Fibroblast of lung (primary cell): Measurements from ENCODE around the gene PROB1. TPM values are rescaled to one million over a fixed set of nuclear protein-coding genes. Genes with fewer than 3 reads are reported as not detected.

Experiments used
- DNase-seq, 2 donors: peaks; one replicate each; pipeline versions ENCODE4 v3.0.0 to v3.0.0-alpha.2; 2010; ENCODE audit warnings: low read depth in 2 of 2
- H2AFZ ChIP-seq: 2 replicates; pipeline ENCODE4 v1.5.1; 2012; ENCODE audit warnings: low read length, control low read depth, inconsistent platforms
- H3K27ac ChIP-seq: 2 replicates; pipeline ENCODE4 v1.5.1; 2011; ENCODE audit warnings: low read length, control low read depth; ENCODE audit not compliant: insufficient read depth
- H3K27me3 ChIP-seq: 2 replicates; pipeline ENCODE4 v1.5.1; 2011; ENCODE audit warnings: mild to moderate bottlenecking, low read length; ENCODE audit not compliant: control insufficient read depth, insufficient read depth
- H3K36me3 ChIP-seq: 2 replicates; pipeline ENCODE4 v1.5.1; 2011; ENCODE audit warnings: low read length; ENCODE audit not compliant: control insufficient read depth, insufficient read depth
- H3K4me1 ChIP-seq: 2 replicates; pipeline ENCODE4 v1.5.1; 2011; ENCODE audit warnings: low read length; ENCODE audit not compliant: control insufficient read depth, insufficient read depth; ENCODE audit errors: extremely low read depth
- H3K4me2 ChIP-seq: 2 replicates; pipeline ENCODE4 v1.5.1; 2011; ENCODE audit warnings: low read length, control low read depth; ENCODE audit not compliant: insufficient read depth; ENCODE audit errors: extremely low read depth
- H3K4me3 ChIP-seq, 4 experiments: fragments of 200-600 bp in 1 of 4; sonication (generic) in 1 of 4; replicated peaks in 1 of 4; 2 replicates each; pipeline ENCODE4 v1.5.1; 2011 to 2016; ENCODE audit warnings: low read length in 4 of 4, low read depth in 3 of 4, mild to moderate bottlenecking in 3 of 4, control low read depth in 2 of 4, inconsistent platforms in 1 of 4, mixed read lengths in 1 of 4; ENCODE audit not compliant: insufficient read depth in 1 of 4; ENCODE audit errors: control extremely low read depth in 1 of 4
- H3K79me2 ChIP-seq: 2 replicates; pipeline ENCODE4 v1.5.1; 2012; ENCODE audit warnings: mild to moderate bottlenecking, low read length, inconsistent platforms; ENCODE audit not compliant: control insufficient read depth, insufficient read depth
- H3K9ac ChIP-seq: 2 replicates; pipeline ENCODE4 v1.5.1; 2011; ENCODE audit warnings: mild to moderate bottlenecking, low read length, control low read depth; ENCODE audit not compliant: insufficient read depth
- H3K9me3 ChIP-seq: 2 replicates; pipeline ENCODE4 v1.5.1; 2012; ENCODE audit warnings: low read depth, low read length; ENCODE audit not compliant: control insufficient read depth, insufficient read depth
- H4K20me1 ChIP-seq: 2 replicates; pipeline ENCODE4 v1.5.1; 2011; ENCODE audit warnings: low read length; ENCODE audit not compliant: control insufficient read depth, insufficient read depth; ENCODE audit errors: extremely low read depth
- CTCF ChIP-seq, 2 donors: IDR thresholded peaks in 1 of 2; conservative IDR thresholded peaks in 1 of 2; 1 replicate in 1 of 2; 2 replicates in 1 of 2; pipeline ENCODE4 v1.5.1; 2011 to 2012; ENCODE audit warnings: low read length in 2 of 2, control low read depth in 1 of 2, inconsistent platforms in 1 of 2, low read depth in 1 of 2, mild to moderate bottlenecking in 1 of 2
- EZH2 ChIP-seq: IDR thresholded peaks from 2 replicates; pipeline ENCODE4 v1.5.1; 2012; ENCODE audit warnings: low read length, control low read depth, mild to moderate bottlenecking; ENCODE audit errors: missing control alignments
- polyA plus RNA-seq, 2 donors: library from polyadenylated mRNA; depleted of rRNA in 1 of 2; stranded (reverse) in 1 of 2; unstranded in 1 of 2; fragments of >200 nt; gene quantifications; 2 replicates each; pipeline ENCODE4 v1.2.1, GENCODE V29; 2011 to 2012; ENCODE audit warnings: missing spikeins in 1 of 2
- total RNA-seq: library from RNA; depleted of rRNA; stranded (reverse); fragments of >200 nt; gene quantifications from 2 replicates; pipeline ENCODE4 v1.2.1, GENCODE V29; 2014

The PROB1 gene
- total and polyA plus RNA-seq, 2 donors (not counting 1 experiment from before 2014, with no cell fraction given) = 0.34 to 1.5 TPM

- Histone ChIP-seq H3K27me3 (no peaks in the 10 kb centered on the region), H3K4me1 (peaks cover 4% of the 10 kb centered on the region), H3K9ac (no peak overlapping the region), H3K9me3 (no peaks in the 10 kb centered on the region), H4K20me1 (no peaks in the 10 kb centered on the region), H3K4me2 (peak overlapping the region; percentile 94), H3K79me2 (peaks cover 59% of the 10 kb centered on the region), H3K4me3 (peak overlapping the region; percentile 84 to 98 (median 92)), H2AFZ (no peak overlapping the region), H3K36me3 (no peaks in the 10 kb centered on the region), H3K27ac (no peak overlapping the region)
- TF ChIP-seq EZH2 (no peak), CTCF (conservative IDR thresholded peaks at IDR 0.05 in 1 of 2, IDR thresholded peaks at IDR 0.05 in 1 of 2; ENCODE audit: low read depth in 1 of 2, low read length in 2 of 2) (no peak)
- DNase-seq = no peak
These were observed 51.4 kb downstream of the PROB1 start for GRCh38 chr5:139343476-139343875.

- H3K27ac ChIP-seq = peak overlapping the region; percentile 98
- H3K79me2 ChIP-seq = peaks cover 48% of the 10 kb centered on the region
- H3K4me2 ChIP-seq = peak overlapping the region; percentile 94
- H4K20me1 ChIP-seq = no peaks in the 10 kb centered on the region
- H3K9ac ChIP-seq = peak overlapping the region; percentile 95
- no peak overlapping the region for H2AFZ ChIP-seq
- peaks cover 4% of the 10 kb centered on the region for H3K4me1 ChIP-seq
- H3K36me3 ChIP-seq = no peaks in the 10 kb centered on the region
- H3K9me3 ChIP-seq = no peaks in the 10 kb centered on the region
- H3K27me3 ChIP-seq = no peaks in the 10 kb centered on the region
- peak overlapping the region; percentile 84 to 98 (median 92) for H3K4me3 ChIP-seq
- TF ChIP-seq CTCF (conservative IDR thresholded peaks at IDR 0.05 in 1 of 2, IDR thresholded peaks at IDR 0.05 in 1 of 2; ENCODE audit: low read depth in 1 of 2, low read length in 2 of 2) (no peak), EZH2 (no peak)
- no peak for DNase-seq
These were observed 52.5 kb downstream of the PROB1 start for GRCh38 chr5:139342423-139342723.

- peaks cover 45% of the 10 kb centered on the region for H3K79me2 ChIP-seq
- H3K9me3 ChIP-seq = no peaks in the 10 kb centered on the region
- H3K4me3 ChIP-seq = peak within 1 kb of the TSS; percentile 84 to 98 (median 92)
- H2AFZ ChIP-seq = peak within 1 kb of the TSS; percentile 59
- H3K36me3 ChIP-seq = no peaks in the 10 kb centered on the region
- H3K27me3 ChIP-seq = no peaks in the 10 kb centered on the region
- DNase-seq = peak; percentile 97
- TF ChIP-seq EZH2 (no peak), CTCF (conservative IDR thresholded peaks at IDR 0.05 in 1 of 2, IDR thresholded peaks at IDR 0.05 in 1 of 2; ENCODE audit: low read depth in 1 of 2, low read length in 2 of 2) (peak; percentile 60 to 73)
- H4K20me1 ChIP-seq = no peaks in the 10 kb centered on the region
- peak within 1 kb of the TSS; percentile 98 for H3K27ac ChIP-seq
- H3K4me2 ChIP-seq = peak within 1 kb of the TSS; percentile 94
- H3K4me1 ChIP-seq = peaks cover 4% of the 10 kb centered on the region
- peak within 1 kb of the TSS; percentile 95 for H3K9ac ChIP-seq
These were observed 53.0 kb downstream of the PROB1 start, which contains the start of gene PAIP2 for GRCh38 chr5:139341689-139342422. TSS of gene PAIP2 (plus strand) at chr5:139341854. CDS start at chr5:139363785, 21,931 bp downstream.
